ENCODE results near the gene BASP1.

DNA sequence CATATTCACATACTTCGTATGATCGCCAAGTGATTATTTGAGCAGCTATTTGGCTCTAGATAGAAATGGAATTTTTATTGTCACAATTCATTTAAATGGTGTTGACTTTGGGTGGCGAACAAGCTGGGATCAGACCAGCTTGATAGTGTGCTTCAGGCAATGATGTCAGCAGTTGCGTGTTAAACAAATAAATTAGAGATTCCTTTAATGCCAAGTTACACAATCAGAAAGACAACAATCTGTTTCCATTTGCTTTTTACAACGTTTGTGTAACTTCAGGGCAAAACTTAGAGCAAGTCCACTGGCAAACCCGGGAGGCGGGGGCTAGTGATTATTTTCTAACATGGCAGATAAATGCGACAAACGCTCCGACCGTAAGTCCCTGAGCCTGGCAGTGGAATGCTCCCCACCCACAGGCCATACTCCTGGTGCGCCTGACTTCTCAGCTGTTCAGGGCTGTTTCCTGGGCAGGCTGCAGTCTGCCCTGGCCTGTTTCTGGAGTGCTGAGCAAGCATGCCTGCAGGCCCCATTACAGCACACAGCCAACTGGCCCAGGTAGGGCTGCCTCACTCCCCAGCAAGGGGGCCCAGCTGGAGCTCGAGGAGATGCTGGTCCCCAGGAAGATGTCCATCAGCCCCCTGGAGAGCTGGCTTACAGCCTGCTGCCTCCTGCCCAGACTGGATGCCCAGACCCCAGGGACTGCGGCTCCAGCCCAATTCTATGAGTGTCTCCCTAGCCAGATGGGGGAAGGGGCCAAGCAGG, 88.7 kb downstream of the BASP1 start:
- no peak for TF ChIP-seq POLR2A (IDR thresholded peaks at IDR 0.05; ENCODE audit: low read depth, low read length)
- TF ChIP-seq, protein P1, sequence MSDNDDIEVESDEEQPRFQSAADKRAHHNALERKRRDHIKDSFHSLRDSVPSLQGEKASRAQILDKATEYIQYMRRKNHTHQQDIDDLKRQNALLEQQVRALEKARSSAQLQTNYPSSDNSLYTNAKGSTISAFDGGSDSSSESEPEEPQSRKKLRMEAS (IDR thresholded peaks at IDR 0.05; ENCODE audit: low read depth, low read length) = no peak
- TF ChIP-seq, protein P2, sequence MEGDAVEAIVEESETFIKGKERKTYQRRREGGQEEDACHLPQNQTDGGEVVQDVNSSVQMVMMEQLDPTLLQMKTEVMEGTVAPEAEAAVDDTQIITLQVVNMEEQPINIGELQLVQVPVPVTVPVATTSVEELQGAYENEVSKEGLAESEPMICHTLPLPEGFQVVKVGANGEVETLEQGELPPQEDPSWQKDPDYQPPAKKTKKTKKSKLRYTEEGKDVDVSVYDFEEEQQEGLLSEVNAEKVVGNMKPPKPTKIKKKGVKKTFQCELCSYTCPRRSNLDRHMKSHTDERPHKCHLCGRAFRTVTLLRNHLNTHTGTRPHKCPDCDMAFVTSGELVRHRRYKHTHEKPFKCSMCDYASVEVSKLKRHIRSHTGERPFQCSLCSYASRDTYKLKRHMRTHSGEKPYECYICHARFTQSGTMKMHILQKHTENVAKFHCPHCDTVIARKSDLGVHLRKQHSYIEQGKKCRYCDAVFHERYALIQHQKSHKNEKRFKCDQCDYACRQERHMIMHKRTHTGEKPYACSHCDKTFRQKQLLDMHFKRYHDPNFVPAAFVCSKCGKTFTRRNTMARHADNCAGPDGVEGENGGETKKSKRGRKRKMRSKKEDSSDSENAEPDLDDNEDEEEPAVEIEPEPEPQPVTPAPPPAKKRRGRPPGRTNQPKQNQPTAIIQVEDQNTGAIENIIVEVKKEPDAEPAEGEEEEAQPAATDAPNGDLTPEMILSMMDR (IDR thresholded peaks at IDR 0.05 in 2 of 3, conservative IDR thresholded peaks at IDR 0.05 in 1 of 3; ENCODE audit: control insufficient read depth in 2 of 3, extremely low read depth in 1 of 3, insufficient read depth in 1 of 3, low read depth in 3 of 3, low read length in 3 of 3) = no peak
- TF ChIP-seq ZZZ3 (IDR thresholded peaks at IDR 0.05; ENCODE audit: control insufficient read depth, insufficient read length, low read depth) = no peak
- TF ChIP-seq, protein P3, sequence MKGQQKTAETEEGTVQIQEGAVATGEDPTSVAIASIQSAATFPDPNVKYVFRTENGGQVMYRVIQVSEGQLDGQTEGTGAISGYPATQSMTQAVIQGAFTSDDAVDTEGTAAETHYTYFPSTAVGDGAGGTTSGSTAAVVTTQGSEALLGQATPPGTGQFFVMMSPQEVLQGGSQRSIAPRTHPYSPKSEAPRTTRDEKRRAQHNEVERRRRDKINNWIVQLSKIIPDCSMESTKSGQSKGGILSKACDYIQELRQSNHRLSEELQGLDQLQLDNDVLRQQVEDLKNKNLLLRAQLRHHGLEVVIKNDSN (IDR thresholded peaks at IDR 0.05; ENCODE audit: borderline replicate concordance, extremely low read length, insufficient read depth, low read depth, low read length) = no peak
- TF ChIP-seq, protein P4, sequence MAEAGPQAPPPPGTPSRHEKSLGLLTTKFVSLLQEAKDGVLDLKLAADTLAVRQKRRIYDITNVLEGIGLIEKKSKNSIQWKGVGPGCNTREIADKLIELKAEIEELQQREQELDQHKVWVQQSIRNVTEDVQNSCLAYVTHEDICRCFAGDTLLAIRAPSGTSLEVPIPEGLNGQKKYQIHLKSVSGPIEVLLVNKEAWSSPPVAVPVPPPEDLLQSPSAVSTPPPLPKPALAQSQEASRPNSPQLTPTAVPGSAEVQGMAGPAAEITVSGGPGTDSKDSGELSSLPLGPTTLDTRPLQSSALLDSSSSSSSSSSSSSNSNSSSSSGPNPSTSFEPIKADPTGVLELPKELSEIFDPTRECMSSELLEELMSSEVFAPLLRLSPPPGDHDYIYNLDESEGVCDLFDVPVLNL (IDR thresholded peaks at IDR 0.05; ENCODE audit: low read depth, low read length) = no peak
- TF ChIP-seq POLR2AphosphoS5 (IDR thresholded peaks at IDR 0.05; ENCODE audit: low read length) = no peak
